Left cardiac atrium (tissue), 4 donors: ENCODE measurements around the gene HESX1. TPM values are rescaled to one million over a fixed set of nuclear protein-coding genes. Genes with fewer than 3 reads are reported as not detected.
A peak's percentile ranks its signal among the peaks of the same experiment; 100 is the strongest.

Source experiments
- ATAC-seq, 2 donors: fragments of 200-7000 bp; cut with Tn5 transposase; one replicate each; pipeline ENCODE4 v1.9.1; 2020; ENCODE audit warnings: mild to moderate bottlenecking in 2 of 2, moderate library complexity in 2 of 2
- DNase-seq: peaks from one replicate; pipeline ENCODE4 v3.0.0-alpha.2; 2020
- intact Hi-C, 2 donors: fragments of 100-400 bp; cut with DNase I; formaldehyde crosslinking; loops; one replicate each; pipeline versions ENCODE4 v1.14.1 to v1.15.1; 2022 to 2023
- total RNA-seq, 2 donors: library from RNA; stranded (reverse); fragmentation: NEBNext Ultra II Directional; extraction: Animal tissue kit (Norgen Biotek cat#: 25700); gene quantifications; one replicate each; pipeline ENCODE4 v1.2.1, GENCODE V29; 2021
- donor health status: DM: no; HTN: yes; CAD: no.
- donor health status: DM: no; HTN: yes; CAD: no; lungs with severe emphysema.
- donor health status: DM: yes; HTN: yes; CAD: no.
- donor health status: Dilated cardiomyopathy.

Gene HESX1
- total RNA-seq, 2 donors from 2014 or later, result 0.56 TPM; not detected in 1

DNA sequence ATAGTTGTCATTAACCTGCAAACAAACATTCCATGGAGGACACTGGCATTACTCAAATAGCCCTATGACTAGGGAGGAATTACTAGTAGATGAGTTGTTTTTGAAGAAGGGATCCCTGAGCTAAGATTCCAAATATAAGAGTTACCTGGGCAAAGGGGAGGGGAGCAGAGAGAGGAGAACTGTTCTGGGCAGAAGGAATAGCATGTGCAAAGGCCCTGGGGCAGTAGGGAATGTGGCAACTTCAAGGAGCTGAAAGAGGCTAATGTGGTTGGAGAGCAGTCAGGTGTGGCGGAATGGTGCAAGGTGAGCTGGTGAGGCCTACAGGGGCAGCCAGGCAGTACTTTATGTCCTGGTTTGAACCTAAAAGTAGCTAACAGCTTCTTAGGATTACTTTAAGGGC, 28.8 kb downstream of the HESX1 start:
- no peak for DNase-seq
- no peak for ATAC-seq
- intact Hi-C loops, result loop anchor here in 1 of 2 donors (10.0 kb wide), 1 partner anchor 264 kb away; no protein-coding TSS in a partner anchor

DNA sequence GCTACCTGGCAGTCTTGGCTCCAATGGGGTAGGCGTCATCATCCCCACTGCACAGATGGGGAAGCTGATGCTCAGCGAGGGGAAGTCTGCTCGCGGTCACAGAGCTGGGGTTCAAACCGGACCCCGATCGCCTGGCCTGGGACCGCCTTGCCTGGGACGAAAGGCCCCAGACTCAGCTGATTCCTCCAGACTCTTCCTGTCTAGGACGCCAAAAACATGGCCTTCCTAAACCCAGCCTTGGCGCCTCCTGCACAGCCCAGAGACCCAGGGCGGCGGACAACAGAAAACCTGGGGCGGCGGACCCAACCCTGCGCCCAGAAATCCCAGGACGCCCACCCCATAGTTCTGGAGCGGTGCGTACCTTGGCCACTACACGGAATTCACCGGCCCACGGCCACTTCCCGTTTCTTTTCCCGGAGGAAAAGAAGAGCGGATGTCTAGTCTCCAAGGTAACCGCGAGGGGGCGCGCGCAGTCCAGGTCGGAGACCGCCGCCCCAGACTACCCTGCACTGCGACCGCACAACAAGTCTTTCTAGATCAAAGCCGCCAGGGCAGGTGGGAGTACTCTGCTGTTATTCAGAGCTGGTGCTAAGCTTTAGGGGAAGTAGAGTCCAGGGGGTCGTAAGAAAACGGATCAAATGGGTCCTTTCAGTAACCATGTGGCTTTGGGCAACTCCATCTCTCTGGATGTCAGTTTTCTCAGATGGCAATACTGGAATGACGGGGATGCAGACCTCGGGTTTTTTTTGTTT, 29.7 kb downstream of the HESX1 start:
- ATAC-seq, result peak; percentile 75 to 84
- intact Hi-C loops, result loop anchor here in 1 of 2 donors (10.0 kb wide), 2 partner anchors 65 to 265 kb away; no protein-coding TSS in a partner anchor
- DNase-seq, result peak; percentile 84

DNA sequence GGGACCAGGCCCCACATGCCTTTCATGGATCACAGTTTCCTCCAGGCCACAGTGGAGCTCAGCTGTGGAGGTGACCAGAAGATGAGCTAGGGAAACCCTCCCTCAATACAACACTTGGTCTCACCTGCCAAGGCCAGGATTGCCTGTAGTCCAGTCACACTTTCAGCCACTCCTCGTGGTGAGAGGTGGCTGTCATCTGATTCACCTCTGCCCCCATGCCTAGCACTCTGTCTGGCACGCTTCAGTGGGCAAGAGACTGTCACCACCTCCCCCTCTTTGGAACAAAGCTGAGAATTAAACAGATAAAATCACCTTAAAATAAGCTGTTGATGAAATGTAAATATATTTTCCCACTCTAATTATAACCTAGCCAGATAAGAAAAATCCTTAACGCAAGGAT, 30.7 kb downstream of the HESX1 start:
- DNase-seq (no peak), ATAC-seq (no peak)
- intact Hi-C loops, result loop anchor here in 1 of 2 donors (10.0 kb wide), 1 partner anchor 64 kb away; no protein-coding TSS in a partner anchor

DNA sequence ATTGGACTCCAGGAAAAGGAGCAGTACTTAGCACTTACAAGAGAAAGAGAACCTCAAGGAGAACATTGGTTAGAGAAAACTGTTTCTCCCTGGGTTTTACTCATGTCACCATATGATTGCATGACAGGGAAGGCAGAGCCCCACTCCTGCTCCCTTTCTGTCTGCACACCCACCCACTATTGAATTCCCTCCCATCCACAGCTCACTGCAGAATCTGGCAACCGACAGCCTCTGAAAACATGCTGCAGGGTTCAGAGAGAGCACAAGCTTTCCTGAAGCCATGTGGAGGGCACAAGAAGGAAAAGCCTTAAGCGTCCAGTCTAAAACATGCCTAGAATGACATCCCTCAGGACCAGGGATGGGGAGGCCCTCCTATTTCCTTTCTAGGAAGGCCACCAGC, 31.6 kb downstream of the HESX1 start:
- no peak for DNase-seq
- intact Hi-C loops, result loop anchor here in 1 of 2 donors (10.0 kb wide), 1 partner anchor 63 kb away; no protein-coding TSS in a partner anchor
- ATAC-seq, result no peak

GRCh38 chr3:57166660-57167059, 33.1 kb downstream of the HESX1 start:
- intact Hi-C loops, result loop anchor here in 1 of 2 donors (10.0 kb wide), 1 partner anchor 62 kb away; no protein-coding TSS in a partner anchor
- ATAC-seq (no peak), DNase-seq (no peak)

DNA sequence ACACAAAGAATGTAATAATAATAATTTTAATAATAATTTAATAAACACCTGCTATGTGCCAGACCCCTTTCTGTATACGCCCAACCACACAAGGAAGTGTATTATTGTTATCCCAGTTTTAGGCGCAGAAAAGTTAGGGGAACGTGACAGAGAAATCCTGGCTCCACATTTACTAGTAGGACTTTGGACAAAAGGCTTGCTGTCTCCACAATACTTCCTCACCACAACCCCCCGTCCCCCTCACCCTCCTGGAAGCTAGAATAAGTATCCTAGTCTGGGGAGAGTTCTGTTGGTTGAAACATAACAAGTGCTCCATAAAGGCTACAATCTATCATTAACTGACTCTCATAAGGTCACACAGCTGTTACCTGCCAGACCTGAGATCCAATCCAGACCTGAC, 34.1 kb downstream of the HESX1 start:
- intact Hi-C loops, result loop anchor here in 1 of 2 donors (10.0 kb wide), 1 partner anchor 61 kb away; no protein-coding TSS in a partner anchor
- ATAC-seq (no peak), DNase-seq (no peak)

DNA sequence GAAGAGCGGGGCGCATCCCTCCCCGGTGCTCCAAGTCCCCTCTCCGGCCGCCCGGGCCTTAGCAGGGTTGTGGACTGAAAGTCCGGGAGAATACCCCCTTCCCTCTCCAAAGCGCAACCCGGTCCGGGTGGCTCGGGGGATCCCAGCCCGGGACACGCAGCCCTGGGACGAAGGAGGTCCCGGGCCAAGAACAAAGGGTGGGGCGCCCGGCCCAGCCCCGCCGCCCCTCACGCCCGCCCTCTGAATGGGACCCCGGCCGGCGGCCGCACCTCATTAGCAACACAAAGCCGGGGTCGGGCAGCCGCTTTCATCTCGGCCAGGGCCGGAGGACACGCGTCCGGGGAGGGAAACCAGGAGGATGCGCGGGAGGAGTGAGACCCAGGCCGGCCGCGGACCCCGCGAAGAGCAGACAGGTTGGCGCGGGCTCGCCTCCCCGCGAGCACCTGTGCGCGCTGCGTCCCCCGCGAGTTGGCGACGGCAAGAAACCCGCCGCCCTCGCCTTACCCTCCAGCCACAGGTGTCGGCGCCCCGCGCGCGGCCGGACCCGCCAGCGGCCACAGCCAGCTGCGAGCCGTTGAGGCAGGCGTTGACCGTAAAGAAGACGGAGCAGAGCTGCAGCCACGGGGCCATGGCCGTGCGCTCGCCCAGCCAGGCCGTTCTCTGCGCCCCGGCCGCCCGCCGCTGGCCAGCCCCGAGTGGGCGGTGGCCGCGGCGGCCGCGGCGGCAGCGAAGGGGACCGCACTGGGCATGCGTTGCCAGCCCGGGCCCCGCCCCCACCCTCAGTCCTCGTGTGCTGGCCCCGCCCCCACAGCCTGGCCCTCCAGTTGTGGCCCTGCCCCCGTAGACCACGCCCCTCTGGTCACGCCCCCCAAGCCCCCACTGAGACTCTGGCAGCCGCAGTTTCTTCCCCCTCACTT, 34.9 kb downstream of the HESX1 start, which contains the start of gene IL17RD:
Gene IL17RD, minus strand, starts transcription at position 697 of the 917 bp plus-strand sequence. Its CDS starts 67 bp downstream, at position 630.
- intact Hi-C loops, result loop anchor here in 1 of 2 donors (5.0 to 10.0 kb wide), 2 partner anchors 60 to 62 kb away; partner anchors contain the start of gene APPL1
- DNase-seq, result peak; percentile 90
- peak; percentile 88 to 93 for ATAC-seq

GRCh38 chr3:57164217-57164656, 35.5 kb downstream of the HESX1 start:
- ATAC-seq, result peak; percentile 42 to 60
- intact Hi-C loops, result loop anchor here in 1 of 2 donors (5.0 to 10.0 kb wide), 2 partner anchors 59 to 63 kb away; partner anchors contain the start of gene APPL1
- DNase-seq, result peak; percentile 67

- no peak for DNase-seq
- intact Hi-C loops, result loop anchor here in 1 of 2 donors (5.0 to 10.0 kb wide), 2 partner anchors 59 to 64 kb away; partner anchors contain the start of gene APPL1
- ATAC-seq, result peak in 1 of 2 donors; percentile 4
These were observed 36.0 kb downstream of the HESX1 start for GRCh38 chr3:57163751-57164150.

- no peak for ATAC-seq
- DNase-seq, result no peak
- intact Hi-C loops, result loop anchor here in 1 of 2 donors (5.0 to 10.0 kb wide), 2 partner anchors 57 to 65 kb away; partner anchors contain the start of gene APPL1
These were observed 37.9 kb downstream of the HESX1 start for GRCh38 chr3:57161915-57162314.

DNA sequence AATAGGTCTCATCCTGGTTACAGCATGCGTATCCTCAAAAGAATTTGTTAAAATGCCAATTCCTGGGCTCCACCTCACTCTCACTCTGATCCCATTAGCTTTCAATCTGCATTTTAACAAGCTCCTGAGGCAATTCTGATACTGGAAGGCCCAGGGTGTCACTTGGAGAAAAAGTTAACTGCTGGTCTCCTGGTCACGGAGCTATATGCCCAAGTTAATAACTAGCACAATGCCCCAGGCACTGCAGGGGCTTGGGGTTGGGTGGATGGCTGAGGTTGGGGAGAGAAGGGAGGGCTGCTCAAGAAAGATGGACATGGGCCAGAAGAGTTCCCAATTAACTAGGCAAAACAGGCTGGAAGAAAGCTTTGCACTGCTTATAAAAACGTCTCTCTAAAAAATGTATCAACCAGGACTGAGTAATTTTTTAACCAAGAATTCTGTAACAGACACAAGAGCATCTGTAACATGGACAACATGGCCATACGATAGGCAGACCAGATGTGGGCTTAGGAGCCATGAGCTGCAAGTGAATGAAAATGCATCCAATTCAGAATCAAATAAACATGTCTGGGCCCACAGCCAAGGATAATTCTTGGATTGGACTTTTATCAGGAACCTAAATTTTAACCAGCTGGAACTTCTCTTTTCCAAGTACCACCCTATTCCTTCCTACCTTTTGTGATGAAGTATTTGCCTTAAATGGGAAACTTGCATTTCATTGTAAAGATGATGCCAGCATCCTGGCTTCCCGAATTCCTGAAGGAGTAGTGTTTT, 38.8 kb downstream of the HESX1 start:
- DNase-seq (no peak), ATAC-seq (no peak)
- intact Hi-C loops, result loop anchor here in 1 of 2 donors (5.0 to 10.0 kb wide), 2 partner anchors 56 to 66 kb away; partner anchors contain the start of gene APPL1

DNA sequence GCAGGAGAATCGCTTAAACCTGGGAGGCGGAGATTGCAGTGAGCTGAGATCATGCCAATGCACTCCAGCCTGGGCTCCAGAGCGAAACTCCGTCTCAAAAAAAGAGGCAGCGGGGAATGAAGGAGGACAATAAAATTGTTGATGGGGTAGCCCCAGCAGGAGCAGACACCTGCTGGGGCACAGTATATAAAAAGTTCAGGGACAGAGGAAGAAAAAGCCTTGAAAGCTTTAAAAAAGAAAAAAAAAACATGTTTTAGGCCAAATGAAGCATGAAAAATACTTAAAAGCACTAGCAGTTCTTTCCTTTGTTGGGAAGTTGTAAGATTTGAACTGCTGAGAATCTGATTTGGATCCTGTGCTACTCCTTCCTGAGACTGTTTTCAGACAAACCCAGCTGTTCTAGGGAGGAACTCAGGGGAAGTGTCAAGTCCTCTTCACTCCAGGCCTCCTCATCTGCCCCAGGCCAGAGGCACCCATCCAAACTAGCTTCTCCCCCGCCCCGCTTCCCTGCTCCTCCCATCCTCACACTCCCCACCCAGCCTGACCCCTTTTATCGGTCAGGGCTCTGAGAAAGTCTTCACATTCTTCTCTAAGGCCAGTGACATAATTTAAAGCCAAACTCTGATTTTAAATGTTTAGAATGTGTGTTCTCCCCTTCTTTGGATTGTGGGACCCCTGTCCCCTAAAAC, 39.6 kb downstream of the HESX1 start:
- ATAC-seq (peak in 1 of 2 donors; percentile 67), DNase-seq (peak; percentile 45)
- intact Hi-C loops, result loop anchor here in 1 of 2 donors (5.0 to 10.0 kb wide), 2 partner anchors 55 to 67 kb away; partner anchors contain the start of gene APPL1

DNA sequence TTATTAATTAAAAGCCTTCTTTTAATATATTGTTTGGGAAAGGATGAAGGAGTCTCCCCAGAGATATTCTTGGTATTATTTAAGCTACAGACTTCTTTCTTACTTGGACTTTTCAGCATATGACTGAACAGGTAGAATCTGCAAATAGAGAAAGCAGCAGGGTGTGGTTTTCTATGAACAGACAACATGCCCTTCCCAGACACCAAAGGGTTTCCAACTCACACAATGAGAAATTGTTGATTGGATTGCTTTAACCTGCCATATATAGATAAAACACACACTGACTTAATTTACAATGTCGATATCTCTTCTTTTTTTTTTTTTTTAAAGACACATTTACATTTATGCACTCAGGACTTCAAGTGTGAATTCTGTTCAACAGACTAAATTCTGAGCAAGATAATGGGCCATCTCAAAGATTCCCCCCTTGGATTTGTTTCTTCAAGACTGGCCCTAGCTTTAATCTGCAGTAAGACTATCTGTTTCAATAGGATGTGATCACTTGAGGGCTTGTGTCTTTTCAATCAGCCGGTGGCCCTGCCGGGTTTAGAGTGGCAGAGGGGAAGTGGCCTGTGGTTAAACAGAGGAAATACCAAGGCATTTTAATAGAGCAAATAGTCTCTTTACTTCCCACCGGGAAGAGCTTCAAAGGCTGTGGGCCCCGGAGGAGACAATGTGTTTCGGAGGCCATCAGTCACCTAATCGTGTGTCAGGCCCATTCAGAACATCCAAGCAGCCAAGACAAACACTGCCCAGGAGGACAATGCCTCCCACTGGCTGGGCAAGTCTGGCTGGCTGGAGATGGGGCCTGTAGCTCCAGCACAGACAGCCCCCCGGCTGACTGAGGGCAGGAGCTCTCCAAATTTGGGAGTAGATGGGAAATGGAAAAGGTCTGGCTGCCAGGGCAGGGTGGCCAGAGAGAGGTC, 40.7 kb downstream of the HESX1 start:
- no peak for ATAC-seq
- intact Hi-C loops, result no loop called here
- no peak for DNase-seq

- intact Hi-C loops, result no loop called here
- ATAC-seq (no peak), DNase-seq (no peak)
These were observed 41.5 kb downstream of the HESX1 start for GRCh38 chr3:57158325-57158724.

DNA sequence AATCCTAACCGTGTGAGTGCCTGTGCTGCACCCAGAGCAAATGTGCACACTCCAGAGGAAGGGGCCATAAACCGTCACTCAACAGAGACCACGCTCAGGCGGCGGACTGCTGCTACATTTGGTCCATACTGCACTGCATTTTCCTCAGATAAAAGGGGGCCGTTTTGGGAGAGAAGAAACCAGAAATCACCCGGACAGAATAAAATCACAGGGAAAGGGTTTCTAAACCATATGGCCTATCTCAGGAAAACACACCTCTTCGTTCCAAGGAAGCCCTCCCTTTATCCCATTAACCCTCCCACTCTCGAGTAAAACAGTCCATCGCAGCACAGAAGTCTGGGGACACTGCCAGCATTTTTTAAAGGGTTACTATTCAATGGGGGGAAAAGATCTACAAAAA, 42.2 kb downstream of the HESX1 start:
- intact Hi-C loops, result no loop called here
- ATAC-seq, result no peak

DNA sequence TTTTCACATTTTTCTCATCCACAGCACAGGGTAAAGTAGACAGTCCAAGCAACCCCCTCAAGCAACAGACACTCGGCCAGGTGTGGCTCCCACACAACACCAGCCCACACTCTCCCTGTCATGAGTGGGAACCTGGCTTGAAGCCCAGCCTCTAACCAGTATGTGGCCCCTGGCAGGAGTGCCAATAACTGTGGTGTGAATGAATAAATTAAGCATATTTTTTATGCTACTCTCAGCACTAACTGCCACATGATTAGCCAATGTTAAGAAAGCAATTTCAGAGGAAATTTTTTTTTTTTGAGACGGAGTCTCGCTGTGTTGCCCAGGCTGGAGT, 44.5 kb downstream of the HESX1 start:
- intact Hi-C loops, result no loop called here
- DNase-seq, result no peak
- peak in 1 of 2 donors; percentile 38 for ATAC-seq

More for the DNA sequence above, 42.2 kb downstream of the HESX1 start:
- no peak for DNase-seq
